Fibroblast of lung (primary cell): ENCODE results near the gene PTPN7. TPM values are rescaled to one million over a fixed set of nuclear protein-coding genes. Genes with fewer than 3 reads are reported as not detected.

Experiments used
- DNase-seq, 2 donors: peaks; one replicate each; pipeline versions ENCODE4 v3.0.0 to v3.0.0-alpha.2; 2010; ENCODE audit warnings: low read depth in 2 of 2
- H2AFZ ChIP-seq: 2 replicates; pipeline ENCODE4 v1.5.1; 2012; ENCODE audit warnings: low read length, control low read depth, inconsistent platforms
- H3K27ac ChIP-seq: 2 replicates; pipeline ENCODE4 v1.5.1; 2011; ENCODE audit warnings: low read length, control low read depth; ENCODE audit not compliant: insufficient read depth
- H3K27me3 ChIP-seq: 2 replicates; pipeline ENCODE4 v1.5.1; 2011; ENCODE audit warnings: mild to moderate bottlenecking, low read length; ENCODE audit not compliant: control insufficient read depth, insufficient read depth
- H3K36me3 ChIP-seq: 2 replicates; pipeline ENCODE4 v1.5.1; 2011; ENCODE audit warnings: low read length; ENCODE audit not compliant: control insufficient read depth, insufficient read depth
- H3K4me1 ChIP-seq: 2 replicates; pipeline ENCODE4 v1.5.1; 2011; ENCODE audit warnings: low read length; ENCODE audit not compliant: control insufficient read depth, insufficient read depth; ENCODE audit errors: extremely low read depth
- H3K4me2 ChIP-seq: 2 replicates; pipeline ENCODE4 v1.5.1; 2011; ENCODE audit warnings: low read length, control low read depth; ENCODE audit not compliant: insufficient read depth; ENCODE audit errors: extremely low read depth
- H3K4me3 ChIP-seq, 4 experiments: fragments of 200-600 bp in 1 of 4; sonication (generic) in 1 of 4; replicated peaks in 1 of 4; 2 replicates each; pipeline ENCODE4 v1.5.1; 2011 to 2016; ENCODE audit warnings: low read length in 4 of 4, low read depth in 3 of 4, mild to moderate bottlenecking in 3 of 4, control low read depth in 2 of 4, inconsistent platforms in 1 of 4, mixed read lengths in 1 of 4; ENCODE audit not compliant: insufficient read depth in 1 of 4; ENCODE audit errors: control extremely low read depth in 1 of 4
- H3K79me2 ChIP-seq: 2 replicates; pipeline ENCODE4 v1.5.1; 2012; ENCODE audit warnings: mild to moderate bottlenecking, low read length, inconsistent platforms; ENCODE audit not compliant: control insufficient read depth, insufficient read depth
- H3K9ac ChIP-seq: 2 replicates; pipeline ENCODE4 v1.5.1; 2011; ENCODE audit warnings: mild to moderate bottlenecking, low read length, control low read depth; ENCODE audit not compliant: insufficient read depth
- H3K9me3 ChIP-seq: 2 replicates; pipeline ENCODE4 v1.5.1; 2012; ENCODE audit warnings: low read depth, low read length; ENCODE audit not compliant: control insufficient read depth, insufficient read depth
- H4K20me1 ChIP-seq: 2 replicates; pipeline ENCODE4 v1.5.1; 2011; ENCODE audit warnings: low read length; ENCODE audit not compliant: control insufficient read depth, insufficient read depth; ENCODE audit errors: extremely low read depth
- EZH2 ChIP-seq: IDR thresholded peaks from 2 replicates; pipeline ENCODE4 v1.5.1; 2012; ENCODE audit warnings: low read length, control low read depth, mild to moderate bottlenecking; ENCODE audit errors: missing control alignments
- polyA plus RNA-seq, 2 donors: library from polyadenylated mRNA; depleted of rRNA in 1 of 2; stranded (reverse) in 1 of 2; unstranded in 1 of 2; fragments of >200 nt; gene quantifications; 2 replicates each; pipeline ENCODE4 v1.2.1, GENCODE V29; 2011 to 2012; ENCODE audit warnings: missing spikeins in 1 of 2
- total RNA-seq: library from RNA; depleted of rRNA; stranded (reverse); fragments of >200 nt; gene quantifications from 2 replicates; pipeline ENCODE4 v1.2.1, GENCODE V29; 2014
- TF ChIP-seq, protein P1 (sequence below), 2 donors: IDR thresholded peaks in 1 of 2; conservative IDR thresholded peaks in 1 of 2; 1 replicate in 1 of 2; 2 replicates in 1 of 2; pipeline ENCODE4 v1.5.1; 2011 to 2012; ENCODE audit warnings: low read length in 2 of 2, control low read depth in 1 of 2, inconsistent platforms in 1 of 2, low read depth in 1 of 2, mild to moderate bottlenecking in 1 of 2

PTPN7 gene
- total and polyA plus RNA-seq, 2 donors (not counting 1 experiment from before 2014, with no cell fraction given): not detected

- Histone ChIP-seq H4K20me1 (no peaks in the 10 kb centered on the region), H3K27ac (no peak overlapping the region), H3K27me3 (peaks cover 7% of the 10 kb centered on the region), H2AFZ (no peak overlapping the region), H3K4me3 (no peak overlapping the region), H3K9me3 (no peaks in the 10 kb centered on the region), H3K4me2 (no peak overlapping the region), H3K36me3 (no peaks in the 10 kb centered on the region), H3K9ac (no peak overlapping the region), H3K79me2 (no peaks in the 10 kb centered on the region), H3K4me1 (no peaks in the 10 kb centered on the region)
- TF ChIP-seq, protein P1, sequence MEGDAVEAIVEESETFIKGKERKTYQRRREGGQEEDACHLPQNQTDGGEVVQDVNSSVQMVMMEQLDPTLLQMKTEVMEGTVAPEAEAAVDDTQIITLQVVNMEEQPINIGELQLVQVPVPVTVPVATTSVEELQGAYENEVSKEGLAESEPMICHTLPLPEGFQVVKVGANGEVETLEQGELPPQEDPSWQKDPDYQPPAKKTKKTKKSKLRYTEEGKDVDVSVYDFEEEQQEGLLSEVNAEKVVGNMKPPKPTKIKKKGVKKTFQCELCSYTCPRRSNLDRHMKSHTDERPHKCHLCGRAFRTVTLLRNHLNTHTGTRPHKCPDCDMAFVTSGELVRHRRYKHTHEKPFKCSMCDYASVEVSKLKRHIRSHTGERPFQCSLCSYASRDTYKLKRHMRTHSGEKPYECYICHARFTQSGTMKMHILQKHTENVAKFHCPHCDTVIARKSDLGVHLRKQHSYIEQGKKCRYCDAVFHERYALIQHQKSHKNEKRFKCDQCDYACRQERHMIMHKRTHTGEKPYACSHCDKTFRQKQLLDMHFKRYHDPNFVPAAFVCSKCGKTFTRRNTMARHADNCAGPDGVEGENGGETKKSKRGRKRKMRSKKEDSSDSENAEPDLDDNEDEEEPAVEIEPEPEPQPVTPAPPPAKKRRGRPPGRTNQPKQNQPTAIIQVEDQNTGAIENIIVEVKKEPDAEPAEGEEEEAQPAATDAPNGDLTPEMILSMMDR (conservative IDR thresholded peaks at IDR 0.05 in 1 of 2, IDR thresholded peaks at IDR 0.05 in 1 of 2; ENCODE audit: low read depth in 1 of 2, low read length in 2 of 2): no peak
- no peak for TF ChIP-seq EZH2
- DNase-seq: peak in 1 of 2 donors; percentile 11
Observed at GRCh38 chr1:202155478-202156021, 4.9 kb downstream of the PTPN7 start.

- Histone ChIP-seq H3K79me2 (no peaks in the 10 kb centered on the region), H3K27me3 (peaks cover 7% of the 10 kb centered on the region), H3K36me3 (no peaks in the 10 kb centered on the region), H3K4me3 (no peak overlapping the region), H3K4me1 (no peaks in the 10 kb centered on the region), H3K9me3 (no peaks in the 10 kb centered on the region), H2AFZ (no peak overlapping the region), H3K9ac (no peak overlapping the region), H3K27ac (no peak overlapping the region), H4K20me1 (no peaks in the 10 kb centered on the region), H3K4me2 (no peak overlapping the region)
- TF ChIP-seq, protein P1 (conservative IDR thresholded peaks at IDR 0.05 in 1 of 2, IDR thresholded peaks at IDR 0.05 in 1 of 2; ENCODE audit: low read depth in 1 of 2, low read length in 2 of 2): peak; percentile 45 to 58
- no peak for TF ChIP-seq EZH2
- peak; percentile 59 to 76 for DNase-seq
Observed at GRCh38 chr1:202154766-202155477, 5.5 kb downstream of the PTPN7 start.

GRCh38 chr1:202154148-202154765 lies 6.1 kb downstream of the PTPN7 start:
- Histone ChIP-seq H3K4me1 (no peaks in the 10 kb centered on the region), H2AFZ (no peak overlapping the region), H4K20me1 (no peaks in the 10 kb centered on the region), H3K4me3 (no peak overlapping the region), H3K27me3 (peaks cover 7% of the 10 kb centered on the region), H3K79me2 (no peaks in the 10 kb centered on the region), H3K9ac (no peak overlapping the region), H3K4me2 (no peak overlapping the region), H3K36me3 (no peaks in the 10 kb centered on the region), H3K9me3 (no peaks in the 10 kb centered on the region), H3K27ac (no peak overlapping the region)
- DNase-seq: no peak
- TF ChIP-seq, protein P1 (conservative IDR thresholded peaks at IDR 0.05 in 1 of 2, IDR thresholded peaks at IDR 0.05 in 1 of 2; ENCODE audit: low read depth in 1 of 2, low read length in 2 of 2): no peak
- no peak for TF ChIP-seq EZH2
